Activated T-cell treated with anti-CD3 and anti-CD28 coated beads, Interleukin-2, amount 50 U/mL, for 72 hours (primary cell): ENCODE measurements around the gene HSD17B11. TPM values are rescaled to one million over a fixed set of nuclear protein-coding genes. Genes with fewer than 3 reads are reported as not detected.
"Not testable (repeated sequence)": the region's sequence is repeated elsewhere in the genome, so short reads cannot be mapped to it uniquely, and the experiment has no call there.

ENCODE experiments used
- ATAC-seq, 2 donors: fragments of 150-1000 bp; cut with Tn5 transposase; replicated peaks in 1 of 2; 2 replicates each; pipeline ENCODE4 v1.10.0; 2021; ENCODE audit warnings: moderate library complexity in 2 of 2, mild to moderate bottlenecking in 1 of 2
- DNase-seq, 2 donors: peaks; one replicate each; pipeline ENCODE4 v3.0.0; 2021 to 2022; ENCODE audit warnings: mixed read lengths in 1 of 2
- H3K27ac Mint-ChIP-seq: one replicate; pipeline ENCODE4 v1.8.0; 2022; ENCODE audit warnings: mild to moderate bottlenecking, moderate library complexity, mixed read lengths
- H3K27me3 Mint-ChIP-seq: one replicate; pipeline ENCODE4 v1.8.0; 2022; ENCODE audit warnings: low read depth, mixed read lengths
- H3K36me3 Mint-ChIP-seq, 2 donors: one replicate each; pipeline ENCODE4 v1.8.0; 2022; ENCODE audit warnings: mixed read lengths in 2 of 2, mild to moderate bottlenecking in 1 of 2; ENCODE audit not compliant: insufficient read depth in 2 of 2
- H3K4me1 Mint-ChIP-seq: one replicate; pipeline ENCODE4 v1.8.0; 2022; ENCODE audit warnings: low read depth, mixed read lengths
- H3K4me3 Mint-ChIP-seq, 2 donors: one replicate each; pipeline ENCODE4 v1.8.0; 2022; ENCODE audit warnings: mild to moderate bottlenecking in 2 of 2, mixed read lengths in 2 of 2, moderate library complexity in 2 of 2
- H3K9me3 Mint-ChIP-seq, 2 donors: one replicate each; pipeline ENCODE4 v1.8.0; 2022; ENCODE audit warnings: mixed read lengths in 2 of 2
- total RNA-seq, 2 donors: library from RNA; stranded (reverse); gene quantifications; one replicate each; pipeline ENCODE4 v1.2.3, GENCODE V29; 2022

The HSD17B11 gene
- total RNA-seq, 2 donors from 2014 or later = 19.7 to 22.3 TPM

DNA sequence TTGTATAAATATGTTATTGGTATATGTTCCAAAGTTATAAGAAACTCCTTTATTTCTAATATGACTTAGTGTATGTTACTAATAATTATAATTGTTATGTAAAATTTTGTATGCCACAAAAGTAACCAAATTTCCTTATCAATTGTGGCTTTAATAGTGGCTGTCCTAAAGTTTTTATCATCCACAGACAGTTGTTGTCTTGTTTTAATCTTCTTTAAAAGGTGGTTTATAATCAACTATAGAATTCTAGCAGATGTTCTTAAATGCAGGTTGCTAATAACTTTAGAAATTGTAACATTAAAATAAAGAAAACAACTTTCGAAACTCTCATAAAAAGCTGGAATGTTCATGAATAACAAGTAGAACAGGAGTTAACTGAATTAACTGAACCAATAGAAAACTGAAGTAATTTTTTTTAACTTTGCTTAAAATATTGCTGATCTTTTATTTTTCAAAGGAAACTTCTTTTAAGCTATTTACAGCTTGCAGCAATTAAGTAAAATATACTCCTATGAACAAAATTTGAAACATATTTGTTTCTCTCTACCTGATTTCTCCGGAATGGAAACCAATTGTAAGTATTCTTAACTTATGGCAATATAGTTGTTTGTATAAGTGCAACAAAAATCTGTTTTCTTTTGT, 24.3 kb downstream of the HSD17B11 start:
- no peaks in the 10 kb centered on the region for H3K4me1 Mint-ChIP-seq
- no peaks in the 10 kb centered on the region for H3K9me3 Mint-ChIP-seq
- H3K4me3 Mint-ChIP-seq = no peak overlapping the region
- H3K36me3 Mint-ChIP-seq = peaks cover 0 to 11% of the 10 kb centered on the region in 2 donors
- no peak overlapping the region for H3K27ac Mint-ChIP-seq
- ATAC-seq (no peak), DNase-seq (no peak)
- no peaks in the 10 kb centered on the region for H3K27me3 Mint-ChIP-seq

DNA sequence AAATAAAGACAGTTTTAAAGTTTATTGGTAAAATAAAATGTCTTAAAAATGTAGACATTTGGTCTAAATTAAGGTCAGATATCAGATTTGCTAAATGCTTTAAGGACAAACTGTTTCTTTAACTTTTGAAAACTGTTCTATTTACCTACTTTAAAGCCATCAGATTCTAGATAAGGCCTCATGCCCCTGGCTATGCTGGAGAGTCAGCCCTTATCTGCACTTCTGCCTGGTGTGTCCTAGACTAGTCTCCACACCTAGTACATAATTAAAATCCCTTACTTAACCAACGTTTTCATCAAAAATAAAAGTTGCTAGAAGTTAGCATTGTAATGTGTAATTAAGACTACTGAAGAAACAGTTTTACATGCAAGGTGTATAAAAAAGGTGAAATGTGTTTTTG, 25.6 kb downstream of the HSD17B11 start:
- H3K27ac Mint-ChIP-seq = no peak overlapping the region
- no peak overlapping the region for H3K4me3 Mint-ChIP-seq
- H3K9me3 Mint-ChIP-seq = no peaks in the 10 kb centered on the region
- ATAC-seq (no peak), DNase-seq (no peak)
- peaks cover 0 to 5% of the 10 kb centered on the region in 2 donors for H3K36me3 Mint-ChIP-seq
- no peaks in the 10 kb centered on the region for H3K27me3 Mint-ChIP-seq
- no peaks in the 10 kb centered on the region for H3K4me1 Mint-ChIP-seq

DNA sequence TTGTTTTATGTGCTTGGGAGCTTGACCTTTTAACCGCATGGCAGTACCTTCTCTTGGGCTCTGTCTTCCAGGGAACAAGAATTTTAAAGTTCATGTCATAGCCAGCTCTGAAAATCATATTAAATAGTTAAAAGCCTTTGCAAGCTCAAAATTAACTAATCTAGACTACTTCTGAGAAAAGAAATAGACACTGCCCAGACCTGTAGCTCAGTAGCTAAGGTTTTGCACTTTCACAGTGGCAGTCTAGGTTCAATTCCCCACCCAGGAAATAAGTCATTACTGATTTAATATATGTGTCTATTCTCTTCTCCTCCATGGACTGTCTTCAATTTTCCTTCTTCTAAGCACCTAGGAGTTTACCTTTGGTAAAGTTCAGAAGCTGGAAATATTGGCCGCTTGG, 27.4 kb downstream of the HSD17B11 start:
- no peaks in the 10 kb centered on the region for H3K27me3 Mint-ChIP-seq
- H3K36me3 Mint-ChIP-seq = peaks cover 0 to 6% of the 10 kb centered on the region in 2 donors
- H3K9me3 Mint-ChIP-seq = no peaks in the 10 kb centered on the region
- no peak overlapping the region for H3K27ac Mint-ChIP-seq
- no peak overlapping the region for H3K4me3 Mint-ChIP-seq
- DNase-seq (no peak), ATAC-seq (no peak)
- no peaks in the 10 kb centered on the region for H3K4me1 Mint-ChIP-seq

DNA sequence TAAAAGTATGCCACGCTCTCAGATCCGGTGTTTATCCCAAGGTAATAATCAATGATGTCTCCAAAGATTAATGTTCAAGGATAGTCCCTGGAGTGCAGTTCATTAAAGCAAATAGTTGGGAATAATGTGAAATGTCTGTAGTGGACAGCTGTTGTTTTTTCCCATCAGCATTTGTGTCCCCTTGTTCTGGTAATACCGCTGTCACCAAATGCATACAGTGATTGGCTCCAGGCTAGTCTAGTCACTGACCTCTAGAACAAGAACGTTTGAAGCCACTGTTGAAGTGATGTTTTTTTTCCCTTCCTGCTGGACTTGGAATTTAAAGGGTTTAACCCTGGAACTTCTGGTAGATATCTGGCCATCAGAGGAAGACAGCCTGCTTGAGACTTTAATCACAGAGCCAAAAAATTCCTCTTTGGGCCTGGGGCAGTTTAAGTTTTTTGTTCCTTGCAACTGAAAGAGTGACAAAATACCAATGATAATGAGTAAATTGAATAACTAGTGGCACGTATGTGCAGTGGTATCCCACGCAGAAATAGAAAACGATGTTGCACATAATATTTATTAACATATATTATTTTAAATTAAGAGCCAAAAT, 30.6 kb downstream of the HSD17B11 start:
- ATAC-seq (no peak), DNase-seq (no peak)
- Mint-ChIP-seq H3K4me1 (no peaks in the 10 kb centered on the region), H3K9me3 (no peaks in the 10 kb centered on the region), H3K4me3 (no peak overlapping the region), H3K36me3 (peaks cover 0 to 3% of the 10 kb centered on the region in 2 donors), H3K27ac (no peak overlapping the region), H3K27me3 (no peaks in the 10 kb centered on the region)

DNA sequence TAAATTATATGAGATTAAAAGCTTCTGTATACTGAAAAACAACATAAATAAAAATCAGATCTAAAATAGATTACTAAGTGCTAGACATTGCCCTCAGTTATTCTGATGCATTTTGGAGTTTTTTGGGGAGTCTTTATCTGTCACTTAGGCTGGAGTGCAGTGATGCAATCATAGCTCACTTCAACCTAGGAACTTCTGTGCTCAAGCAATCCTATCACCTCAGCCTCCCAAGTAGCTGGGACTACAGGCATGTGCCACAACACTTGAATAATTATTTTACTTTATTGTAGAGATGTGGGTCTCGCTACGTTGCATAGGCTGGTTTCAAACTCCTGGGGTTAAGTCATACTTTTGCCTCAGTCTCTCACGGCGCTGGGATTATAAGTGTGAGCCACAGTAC, 31.7 kb downstream of the HSD17B11 start:
- Mint-ChIP-seq H3K4me1 (no peaks in the 10 kb centered on the region), H3K27ac (no peak overlapping the region), H3K27me3 (no peaks in the 10 kb centered on the region), H3K9me3 (no peaks in the 10 kb centered on the region), H3K4me3 (no peak overlapping the region), H3K36me3 (peaks cover 0 to 3% of the 10 kb centered on the region in 2 donors)
- DNase-seq (no peak), ATAC-seq (no peak)

DNA sequence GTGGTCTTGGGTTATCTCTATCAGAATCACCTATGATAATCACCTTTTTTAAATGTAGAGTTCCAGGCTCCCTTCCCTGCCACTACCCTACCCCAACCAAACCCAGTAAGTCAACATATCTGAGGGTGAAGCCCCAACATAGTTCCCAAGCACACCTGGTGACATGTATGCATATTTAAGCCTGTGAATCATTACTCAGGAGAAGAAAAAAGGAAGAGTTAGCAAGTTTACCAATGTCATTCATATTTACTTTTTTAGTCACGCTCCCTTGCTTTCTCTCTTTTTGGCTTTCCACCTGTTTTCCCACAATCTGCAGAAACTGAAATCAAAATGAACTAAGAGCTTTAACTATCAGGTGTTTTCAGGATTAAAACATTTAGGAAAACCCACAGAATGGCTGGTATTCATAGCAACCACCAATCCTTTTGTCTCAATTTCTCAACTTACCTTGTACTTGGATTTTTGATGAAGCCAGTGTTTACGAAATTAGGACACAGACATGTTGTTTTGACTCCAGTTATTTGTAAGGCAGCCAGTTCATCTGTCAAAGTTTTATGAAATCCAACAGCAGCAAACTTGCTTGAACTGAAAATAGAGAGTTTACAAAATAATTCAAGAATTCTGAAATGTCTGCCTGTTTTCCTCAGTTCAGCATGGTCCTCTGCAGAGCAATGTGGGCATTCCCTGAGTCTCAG, 34.0 kb downstream of the HSD17B11 start:
- Mint-ChIP-seq H3K4me1 (no peaks in the 10 kb centered on the region), H3K4me3 (no peak overlapping the region), H3K9me3 (no peaks in the 10 kb centered on the region), H3K27me3 (no peaks in the 10 kb centered on the region), H3K27ac (no peak overlapping the region), H3K36me3 (peaks cover 2 to 6% of the 10 kb centered on the region in 2 donors)
- no peak for DNase-seq
- ATAC-seq = no peak

DNA sequence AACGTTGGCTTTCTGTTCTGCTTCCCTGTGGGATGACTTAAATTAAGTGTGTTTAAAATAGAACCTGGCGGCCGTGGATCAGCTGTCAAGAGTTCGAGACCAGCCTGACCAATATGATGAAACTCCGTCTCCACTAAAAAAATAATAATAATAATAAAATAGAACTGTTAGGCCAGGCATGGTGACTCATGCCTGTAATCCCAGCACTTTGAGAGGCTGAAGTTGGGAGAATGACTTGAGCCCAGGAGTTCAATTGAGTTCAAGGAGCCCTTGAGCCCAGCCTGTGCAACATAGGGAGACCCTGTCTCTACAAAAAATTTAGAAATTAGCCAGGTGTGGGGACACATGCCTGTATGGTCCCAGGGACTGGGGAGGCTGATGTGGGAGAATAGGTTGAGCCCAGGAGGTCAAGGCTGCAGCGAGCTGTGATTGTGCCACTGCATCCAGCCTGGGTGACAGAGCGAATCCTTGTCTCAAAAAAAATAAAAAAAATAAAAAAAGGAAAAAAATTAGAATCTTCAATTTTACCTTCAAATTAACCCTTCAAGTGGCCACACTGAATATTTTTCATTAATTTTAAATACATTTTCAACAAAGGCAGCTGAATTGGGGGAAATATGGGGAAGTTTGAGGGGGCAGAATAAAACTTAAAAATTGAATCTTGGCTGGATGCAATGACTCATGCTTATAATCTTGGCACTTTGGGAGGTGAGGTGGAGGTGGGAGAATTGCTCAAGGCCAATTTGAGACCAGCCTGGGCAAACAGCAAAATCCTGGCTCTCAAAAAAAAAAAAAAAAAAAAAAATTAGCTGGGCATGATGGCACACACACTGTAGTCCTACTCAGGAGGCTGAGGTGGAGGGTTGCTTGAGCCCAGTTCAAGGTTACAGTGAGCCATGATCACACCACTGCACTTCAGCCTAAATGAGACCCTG, 36.6 kb downstream of the HSD17B11 start:
- no peak overlapping the region for H3K27ac Mint-ChIP-seq
- no peak overlapping the region for H3K4me3 Mint-ChIP-seq
- ATAC-seq (no peak), DNase-seq (no peak)
- peaks cover 2 to 6% of the 10 kb centered on the region in 2 donors for H3K36me3 Mint-ChIP-seq
- H3K9me3 Mint-ChIP-seq = no peaks in the 10 kb centered on the region
- H3K27me3 Mint-ChIP-seq = no peaks in the 10 kb centered on the region
- H3K4me1 Mint-ChIP-seq = no peaks in the 10 kb centered on the region

DNA sequence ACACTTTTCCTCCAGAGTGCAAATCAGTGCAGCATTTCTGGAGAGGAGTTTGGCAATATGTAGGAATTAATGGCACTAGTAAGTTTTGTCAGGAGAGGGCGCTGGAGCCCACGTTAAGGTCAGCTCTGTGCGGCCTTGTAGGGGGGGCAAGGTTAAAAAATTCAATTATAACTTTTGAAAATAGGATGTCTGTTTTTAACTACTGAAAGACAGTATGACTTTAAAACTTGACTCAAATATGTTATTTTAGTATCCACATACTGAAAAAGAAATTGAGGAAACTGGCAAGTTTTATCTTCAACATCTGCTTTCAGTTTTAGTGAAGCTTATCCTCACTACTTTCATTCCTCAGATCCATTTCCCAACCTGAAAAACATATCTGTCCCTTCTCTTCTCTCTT, 37.4 kb downstream of the HSD17B11 start:
- H3K4me1 Mint-ChIP-seq = no peaks in the 10 kb centered on the region
- no peak overlapping the region for H3K27ac Mint-ChIP-seq
- peak in 1 of 2 donors; percentile 41 for ATAC-seq
- H3K4me3 Mint-ChIP-seq = no peak overlapping the region
- DNase-seq = peak; percentile 7 to 33
- no peaks in the 10 kb centered on the region for H3K27me3 Mint-ChIP-seq
- peaks cover 2 to 3% of the 10 kb centered on the region in 2 donors for H3K36me3 Mint-ChIP-seq
- no peaks in the 10 kb centered on the region for H3K9me3 Mint-ChIP-seq

DNA sequence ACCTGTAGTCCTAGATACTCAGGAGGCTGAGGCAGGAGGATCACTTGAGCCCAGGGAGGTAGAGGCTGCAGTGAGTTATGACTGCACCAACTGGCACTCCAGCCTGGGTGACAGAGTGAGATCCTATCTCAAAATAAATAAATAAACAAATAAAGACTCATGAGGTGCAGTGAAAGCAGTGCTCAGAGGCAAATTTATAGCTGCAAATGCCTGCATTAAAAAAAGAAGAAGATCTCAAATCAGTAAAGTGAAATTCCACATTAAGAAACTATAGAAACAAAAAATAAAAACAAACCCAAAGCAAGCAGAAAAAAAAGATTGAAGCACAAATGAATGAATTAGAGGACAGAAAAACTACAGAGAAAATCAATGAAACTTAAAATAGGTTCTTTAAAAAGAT, 45.8 kb downstream of the HSD17B11 start:
- no peaks in the 10 kb centered on the region for H3K4me1 Mint-ChIP-seq
- peaks cover 6 to 15% of the 10 kb centered on the region in 2 donors for H3K36me3 Mint-ChIP-seq
- no peaks in the 10 kb centered on the region for H3K27me3 Mint-ChIP-seq
- DNase-seq (no peak), ATAC-seq (no peak)
- no peak overlapping the region for H3K4me3 Mint-ChIP-seq
- H3K27ac Mint-ChIP-seq = peak overlapping the region; percentile 61
- peaks cover 0 to 4% of the 10 kb centered on the region in 2 donors for H3K9me3 Mint-ChIP-seq

DNA sequence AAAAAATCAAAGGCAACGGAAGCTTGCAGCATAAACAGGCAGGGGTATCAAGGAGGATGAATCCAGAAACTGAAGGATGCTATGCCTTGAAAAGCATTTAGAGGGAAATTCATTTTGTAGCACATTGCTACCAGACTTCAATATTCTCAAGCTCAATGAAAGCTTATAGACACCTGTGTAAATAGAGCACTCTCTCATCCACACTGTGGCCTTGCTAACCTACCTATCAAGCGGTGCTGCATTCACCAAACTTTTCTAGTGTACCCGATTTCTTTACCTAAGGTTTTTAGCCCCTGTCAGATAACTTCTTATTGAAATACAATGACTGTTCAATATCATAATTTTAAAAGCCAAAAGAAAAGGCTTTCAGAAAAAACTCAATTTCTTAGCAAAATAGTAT, 48.1 kb downstream of the HSD17B11 start:
- Mint-ChIP-seq H3K36me3 (peaks cover 6 to 19% of the 10 kb centered on the region in 2 donors), H3K9me3 (peaks cover 0 to 4% of the 10 kb centered on the region in 2 donors)

DNA sequence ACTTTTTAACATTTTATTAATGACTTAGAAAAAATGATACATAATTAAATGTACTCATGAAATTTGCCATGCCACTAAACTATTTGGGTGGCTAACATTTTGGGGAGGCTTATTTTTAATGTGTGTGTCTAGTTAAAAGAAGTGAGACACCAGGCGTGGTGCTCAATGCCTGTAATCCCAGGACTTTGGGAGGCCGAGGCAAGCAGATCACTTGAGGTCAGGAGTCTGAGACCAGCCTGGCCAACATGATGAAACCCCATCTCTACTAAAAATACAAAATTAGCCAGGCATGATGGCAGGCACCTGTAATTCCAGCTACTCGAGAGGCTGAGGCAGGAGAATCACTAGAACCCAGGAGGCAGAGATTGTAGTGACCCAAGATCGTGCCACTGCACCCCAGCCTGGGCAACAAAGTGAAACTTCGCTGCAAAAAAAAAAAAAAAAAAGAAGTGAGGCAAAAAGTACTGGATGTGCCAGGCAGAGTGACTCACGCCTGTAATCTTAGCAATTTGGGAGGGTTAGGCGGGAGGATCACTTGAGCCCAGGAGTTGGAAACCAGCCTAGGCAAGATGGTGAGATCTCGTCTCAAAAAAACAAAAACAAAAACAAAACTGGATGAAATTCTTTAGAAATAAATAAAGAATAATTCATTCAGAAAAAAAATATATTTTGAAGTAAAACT, 48.9 kb downstream of the HSD17B11 start:
- H3K27me3 Mint-ChIP-seq, H3K4me3 Mint-ChIP-seq, H3K4me1 Mint-ChIP-seq, ATAC-seq, DNase-seq, H3K27ac Mint-ChIP-seq, H3K9me3 Mint-ChIP-seq: not testable (repeated sequence)
- H3K36me3 Mint-ChIP-seq = peaks cover 6 to 23% of the 10 kb centered on the region in 2 donors

More for the DNA sequence above, 48.1 kb downstream of the HSD17B11 start:
- no peaks in the 10 kb centered on the region for H3K4me1 Mint-ChIP-seq
- no peak overlapping the region for H3K4me3 Mint-ChIP-seq
- ATAC-seq (no peak), DNase-seq (no peak)
- H3K27me3 Mint-ChIP-seq = no peaks in the 10 kb centered on the region
- no peak overlapping the region for H3K27ac Mint-ChIP-seq

DNA sequence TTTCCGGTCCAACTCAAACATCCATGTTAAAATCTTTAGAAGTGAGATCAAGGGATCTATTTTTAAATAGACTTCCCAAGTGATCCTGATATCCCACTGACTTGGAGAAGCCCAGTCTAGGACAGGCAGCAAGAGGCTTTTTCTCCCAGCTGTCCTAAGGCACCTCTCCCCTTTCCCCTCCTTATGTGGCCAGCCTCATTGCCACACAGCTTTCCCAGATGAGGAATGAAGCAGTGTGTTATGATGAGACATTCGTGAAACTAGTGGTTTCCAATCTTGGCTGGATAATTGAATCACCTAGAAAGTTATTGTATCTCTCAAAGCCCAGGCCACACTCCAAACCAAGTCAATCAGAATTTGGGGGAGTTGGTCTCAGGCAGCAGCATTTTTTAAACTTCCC, 51.5 kb downstream of the HSD17B11 start:
- no peaks in the 10 kb centered on the region for H3K4me1 Mint-ChIP-seq
- peaks cover 3 to 4% of the 10 kb centered on the region in 2 donors for H3K9me3 Mint-ChIP-seq
- no peaks in the 10 kb centered on the region for H3K27me3 Mint-ChIP-seq
- ATAC-seq (no peak), DNase-seq (no peak)
- no peak overlapping the region for H3K4me3 Mint-ChIP-seq
- no peak overlapping the region for H3K27ac Mint-ChIP-seq
- peaks cover 2 to 23% of the 10 kb centered on the region in 2 donors for H3K36me3 Mint-ChIP-seq
